Amniotic epithelial cell (primary cell): ENCODE measurements around the gene TAP1.
A peak's percentile ranks its signal among the peaks of the same experiment; 100 is the strongest.

Experiments used
- DNase-seq: peaks from one replicate; pipeline ENCODE4 v3.0.0-alpha.2; 2010; ENCODE audit warnings: low read depth

The TAP1 gene

DNA sequence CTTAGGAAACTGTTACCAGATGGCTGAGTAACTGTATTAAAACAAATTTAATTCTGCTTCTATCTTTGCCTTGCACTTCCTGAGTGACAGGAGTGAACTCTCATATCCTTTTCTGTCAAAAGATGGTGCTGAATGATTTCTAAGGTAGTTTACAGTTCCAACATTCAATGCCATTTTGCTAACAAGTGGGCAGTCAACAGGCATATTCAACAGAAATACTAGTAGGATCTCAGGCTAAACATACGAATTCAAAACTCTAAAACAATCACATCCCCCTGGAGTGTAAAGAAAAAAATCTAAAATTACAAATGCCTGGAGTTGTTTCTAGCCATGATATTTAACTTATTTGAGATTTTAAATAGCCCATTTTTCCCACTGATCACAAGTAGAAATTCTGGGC is 7.2 kb upstream of the TAP1 start:
- no peak for DNase-seq

DNA sequence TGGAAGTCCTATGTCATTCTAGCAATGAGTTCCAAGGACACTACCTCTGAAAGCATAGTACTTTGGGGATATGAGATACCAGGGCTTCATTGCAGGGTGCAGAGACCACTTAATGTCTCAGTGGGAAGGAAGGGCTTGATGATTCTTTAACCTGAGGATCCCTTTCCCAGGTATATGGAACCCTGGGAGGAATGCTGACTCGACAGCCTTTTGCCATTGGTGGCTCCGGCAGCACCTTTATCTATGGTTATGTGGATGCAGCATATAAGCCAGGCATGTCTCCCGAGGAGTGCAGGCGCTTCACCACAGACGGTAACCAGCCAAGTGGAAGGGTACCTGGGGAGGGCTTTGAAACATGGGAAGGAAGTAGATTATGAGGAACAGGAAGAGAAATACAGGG is 4.7 kb upstream of the TAP1 start:
- no peak for DNase-seq

DNA sequence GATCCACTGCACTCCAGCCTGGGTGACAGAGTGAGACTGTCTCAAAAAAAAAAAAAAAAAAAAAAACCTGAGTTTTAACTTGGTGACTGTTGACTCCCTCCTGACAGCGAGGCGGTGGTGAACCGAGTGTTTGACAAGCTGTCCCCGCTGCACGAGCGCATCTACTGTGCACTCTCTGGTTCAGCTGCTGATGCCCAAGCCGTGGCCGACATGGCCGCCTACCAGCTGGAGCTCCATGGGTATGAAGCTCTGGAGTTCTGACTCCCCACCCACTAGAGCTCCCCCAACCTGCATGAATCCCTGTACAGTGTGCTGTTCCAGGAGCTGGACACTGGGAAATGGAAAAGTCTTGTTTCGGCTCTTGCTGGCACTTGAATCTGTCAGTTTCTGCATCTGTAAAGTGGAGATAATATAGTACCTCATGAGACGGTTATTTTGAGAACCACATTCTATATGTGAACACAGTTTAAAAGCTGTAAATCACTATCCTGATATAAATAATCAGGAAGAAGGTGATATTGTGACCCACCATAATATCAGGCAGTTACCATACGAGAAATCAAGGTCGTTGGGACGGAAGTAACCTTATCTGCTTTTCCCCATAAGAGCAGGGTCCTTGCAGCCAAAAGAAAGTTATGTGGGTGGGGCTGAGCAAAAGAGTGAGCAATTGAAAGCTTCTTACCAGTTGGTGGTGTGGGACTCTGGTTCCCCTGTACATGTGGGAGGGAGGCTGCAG is 3.8 kb upstream of the TAP1 start:
- DNase-seq = no peak

DNA sequence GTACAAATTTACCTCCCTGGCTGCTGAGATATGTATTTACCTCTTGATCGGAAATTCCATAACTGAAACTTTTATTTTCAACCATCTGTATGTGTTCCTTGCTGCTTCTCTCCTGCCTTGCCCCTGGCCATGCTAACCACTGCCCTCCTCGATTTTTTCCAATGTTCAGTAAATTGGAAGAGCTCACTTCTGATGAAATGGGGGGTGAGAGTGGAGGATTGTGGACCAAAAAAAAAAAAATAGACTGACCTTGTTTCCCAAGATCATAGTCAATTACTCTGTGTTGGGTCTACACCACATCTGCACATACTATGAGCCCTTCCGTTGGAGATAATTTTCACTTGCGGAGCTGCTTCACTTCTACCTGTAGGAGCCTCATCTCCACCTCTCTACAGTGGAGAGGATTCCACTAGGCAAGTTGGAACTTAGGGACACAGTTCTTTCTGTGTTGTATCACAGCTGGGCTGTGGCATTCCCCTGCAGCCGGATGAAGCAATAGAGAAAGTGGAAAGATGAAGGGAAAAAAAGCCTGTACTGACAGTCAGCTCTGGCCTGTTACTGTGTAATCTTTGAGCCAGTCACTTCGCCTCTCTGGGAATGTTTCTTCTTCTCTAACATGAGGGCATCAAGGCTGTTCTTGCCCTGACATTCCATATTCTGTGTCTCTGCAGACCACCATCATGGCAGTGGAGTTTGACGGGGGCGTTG is 2.1 kb upstream of the TAP1 start:
- no peak for DNase-seq

DNA sequence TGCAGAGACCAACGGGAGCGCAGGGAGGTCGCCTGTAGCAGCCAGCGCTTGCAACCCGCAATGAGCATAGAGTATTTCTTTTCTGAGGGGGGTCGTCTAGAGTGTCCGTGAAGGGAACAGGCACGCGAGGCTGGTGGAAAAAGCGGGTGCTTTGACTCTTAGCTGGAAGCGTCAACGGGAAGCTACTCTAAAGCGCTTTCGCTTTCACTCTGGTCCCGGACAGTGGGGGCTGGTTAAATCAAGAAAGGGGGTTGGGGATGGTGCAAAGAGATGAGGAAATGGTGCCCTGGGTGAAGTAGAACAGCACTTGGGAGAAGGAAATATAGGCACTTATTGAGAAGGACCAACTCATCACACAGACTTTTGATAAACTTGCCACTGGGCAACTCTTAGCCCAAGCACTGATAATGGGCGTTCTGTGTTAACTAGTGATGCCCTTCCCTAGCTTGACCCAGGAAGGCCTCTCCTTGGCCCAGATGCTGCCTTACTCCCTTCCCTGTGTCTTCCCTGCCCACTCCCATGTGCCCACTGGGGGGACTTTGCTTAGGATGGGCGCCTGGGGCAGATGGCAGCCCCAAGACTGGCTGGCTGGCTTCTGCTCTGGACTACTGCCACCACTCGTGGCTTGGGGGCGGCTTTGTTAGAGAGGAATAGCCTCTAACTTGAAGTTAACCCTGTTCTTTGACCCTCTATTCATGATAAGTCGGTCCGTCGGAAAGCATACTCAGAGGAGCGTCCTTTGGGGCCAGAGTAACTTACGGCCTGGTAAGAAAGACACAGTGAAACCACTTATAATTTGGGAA is 1.1 kb upstream of the TAP1 start:
- peak; percentile 31 for DNase-seq

DNA sequence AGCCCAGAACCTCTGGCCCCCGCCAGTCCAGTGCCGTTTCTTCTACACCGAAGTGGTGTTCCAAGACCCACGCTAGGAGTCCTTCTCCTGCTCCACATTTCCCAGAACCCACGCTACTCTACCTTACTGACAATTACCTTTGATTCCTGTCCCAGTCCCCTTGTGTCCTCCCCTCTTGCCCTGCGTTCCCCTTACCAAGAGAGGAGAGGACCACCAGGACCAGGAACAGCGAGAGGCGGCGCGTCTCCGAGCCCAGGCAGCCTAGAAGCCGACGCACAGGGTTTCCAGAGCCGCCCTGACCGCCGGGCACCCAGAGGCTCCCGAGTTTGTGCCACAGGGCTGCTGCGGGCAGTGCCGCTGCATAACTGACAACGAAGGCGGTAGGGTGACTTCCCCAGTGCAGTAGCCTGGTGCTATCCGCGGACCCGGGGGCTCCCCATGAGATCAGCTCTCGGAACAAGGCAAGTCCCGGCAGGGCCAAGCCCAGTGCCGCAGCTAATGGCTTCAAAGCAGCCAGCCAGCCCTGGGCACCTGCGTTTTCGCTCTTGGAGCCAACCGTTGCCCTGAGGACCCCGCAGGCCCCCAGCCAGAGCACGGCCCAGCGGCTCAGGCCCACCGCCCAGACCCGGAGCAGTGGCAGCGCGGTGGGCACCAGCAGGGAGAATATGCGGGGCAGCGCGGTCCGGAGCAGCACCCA is 512 bp downstream of the TAP1 start:
- peak; percentile 24 for DNase-seq

DNA sequence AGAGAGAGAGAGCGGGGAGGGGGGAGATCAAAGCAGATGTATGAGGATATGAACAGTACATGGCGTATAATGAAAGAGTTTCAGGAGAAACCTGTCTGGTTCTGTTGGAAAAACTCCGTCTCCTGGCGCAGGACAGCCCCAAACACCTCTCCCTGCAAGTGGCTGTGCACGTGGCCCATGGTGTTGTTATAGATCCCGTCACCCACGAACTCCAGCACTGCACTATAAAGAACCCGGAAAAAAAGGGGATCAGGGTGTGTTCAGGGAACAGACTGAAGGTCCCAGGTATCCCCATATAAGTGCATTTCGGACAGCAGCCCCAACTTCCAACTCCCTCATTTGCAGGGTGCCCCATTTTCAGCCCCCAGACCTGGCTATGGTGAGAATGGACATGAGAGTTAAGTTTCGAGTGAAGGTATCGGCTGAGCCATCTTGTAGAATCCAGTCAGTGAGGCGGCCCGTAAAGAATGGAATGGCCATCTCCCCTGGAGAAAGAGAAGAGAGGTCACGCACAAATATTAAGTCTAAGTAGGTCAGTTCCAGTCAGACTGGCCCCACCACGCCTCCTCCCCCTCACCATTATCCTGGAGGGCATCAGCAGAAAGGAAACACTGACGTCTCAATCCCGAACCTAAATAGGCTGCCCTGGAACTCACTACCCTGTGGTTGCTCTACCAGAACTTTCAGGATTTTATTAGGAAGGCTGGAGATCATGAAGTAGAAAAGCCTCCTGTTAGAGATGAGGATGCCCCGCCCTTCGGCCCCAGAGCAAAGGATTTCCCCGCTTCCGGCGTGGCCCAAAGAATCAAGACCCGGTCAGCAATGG is 1.3 kb downstream of the TAP1 start:
- no peak for DNase-seq

DNA sequence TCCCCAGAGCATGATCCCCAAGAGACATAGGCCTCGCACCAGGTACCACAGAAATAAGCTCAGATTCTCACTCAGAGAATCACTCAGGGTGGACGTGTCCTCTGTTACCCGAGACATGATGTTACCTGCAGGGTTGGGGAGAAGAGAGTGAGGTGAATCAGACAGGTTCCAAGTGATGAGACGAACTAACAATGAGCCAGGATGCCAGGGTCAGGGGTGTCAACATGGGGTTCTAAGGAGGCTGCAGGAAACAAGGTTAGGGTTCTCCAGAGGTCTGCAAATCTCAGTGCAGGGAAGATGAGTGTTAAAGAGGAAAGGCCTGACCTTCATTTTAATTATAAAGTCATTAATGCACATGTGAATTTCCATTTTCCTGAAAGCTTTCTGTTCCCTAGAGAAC is 2.5 kb downstream of the TAP1 start:
- no peak for DNase-seq

DNA sequence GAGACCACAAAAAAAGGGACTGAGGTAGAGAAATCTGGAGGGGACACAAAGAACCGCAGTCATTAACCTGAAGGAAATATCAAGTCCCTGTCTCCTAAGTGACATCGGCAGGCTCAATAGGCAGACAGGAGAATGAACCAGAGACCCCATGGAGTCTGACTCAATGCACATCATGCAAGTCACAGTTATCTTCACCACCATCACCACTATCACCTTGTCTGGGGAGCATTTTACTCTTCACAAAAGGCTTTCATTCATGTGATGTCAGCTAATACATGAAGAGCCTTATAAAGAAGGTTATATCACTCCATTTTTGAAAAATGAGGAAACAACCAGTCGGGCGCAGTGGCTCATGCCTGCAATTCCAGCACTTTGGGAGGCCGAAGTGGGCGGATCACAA is 4.4 kb downstream of the TAP1 start:
- no peak for DNase-seq

DNA sequence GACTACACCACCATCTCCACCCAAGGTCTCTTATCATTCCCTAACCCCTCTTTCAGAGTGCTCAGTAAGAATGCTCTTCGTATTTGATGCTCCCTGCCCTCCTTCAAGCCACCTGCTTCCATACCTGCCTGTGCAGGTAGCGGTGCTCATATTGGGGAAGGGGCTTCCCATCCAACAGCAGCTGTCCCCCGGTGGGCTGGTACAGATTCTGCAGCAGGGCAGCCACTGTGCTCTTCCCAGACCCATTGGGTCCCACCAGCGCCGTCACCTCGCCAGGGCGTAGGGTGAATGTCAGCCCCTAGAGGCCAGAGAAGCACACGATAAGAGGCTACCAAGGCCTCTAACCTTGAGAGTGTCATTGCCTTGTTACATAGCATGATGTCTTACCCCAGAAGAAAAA is 5.7 kb downstream of the TAP1 start:
- DNase-seq = no peak

DNA sequence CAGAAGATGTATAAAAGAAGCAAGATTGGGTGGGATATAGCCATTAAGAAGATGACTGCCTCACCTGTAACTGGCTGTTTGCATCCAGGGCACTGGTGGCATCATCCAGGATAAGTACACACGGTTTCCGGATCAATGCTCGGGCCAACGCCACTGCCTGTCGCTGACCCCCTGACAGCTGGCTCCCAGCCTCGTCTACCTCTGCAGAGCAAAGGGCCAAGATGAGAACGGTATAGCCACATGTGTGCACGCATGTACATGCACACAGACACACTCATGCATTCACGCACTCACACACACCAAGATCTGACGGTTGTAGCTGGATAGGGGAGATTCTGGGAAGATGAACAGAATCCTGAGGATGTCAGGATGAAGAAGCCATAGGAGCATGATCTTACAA is 6.5 kb downstream of the TAP1 start:
- DNase-seq = no peak

DNA sequence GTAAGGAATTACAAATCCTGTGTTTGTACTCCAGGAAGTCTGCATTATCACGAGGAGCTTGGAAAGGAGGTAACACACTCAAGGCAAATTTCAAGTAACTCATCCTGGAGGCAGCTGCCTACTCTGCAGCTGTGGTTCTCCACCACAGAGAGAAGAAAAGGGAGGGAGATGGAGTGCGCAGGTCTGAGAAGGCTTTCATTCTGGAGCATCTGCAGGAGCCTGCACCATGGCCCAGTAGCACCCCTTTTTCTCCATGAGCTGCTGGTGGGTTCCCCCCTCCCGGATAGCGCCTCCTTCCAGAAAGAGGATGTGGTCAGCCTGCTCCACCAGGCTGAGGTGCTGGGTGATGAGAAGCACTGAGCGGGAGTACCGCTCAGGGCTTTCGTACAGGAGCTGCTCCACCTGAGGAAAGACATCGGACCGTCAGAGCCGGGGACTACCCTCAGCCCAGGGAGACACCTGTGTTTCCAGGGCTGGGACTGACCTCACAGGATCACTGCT is 8.1 kb downstream of the TAP1 start:
- no peak for DNase-seq

DNA sequence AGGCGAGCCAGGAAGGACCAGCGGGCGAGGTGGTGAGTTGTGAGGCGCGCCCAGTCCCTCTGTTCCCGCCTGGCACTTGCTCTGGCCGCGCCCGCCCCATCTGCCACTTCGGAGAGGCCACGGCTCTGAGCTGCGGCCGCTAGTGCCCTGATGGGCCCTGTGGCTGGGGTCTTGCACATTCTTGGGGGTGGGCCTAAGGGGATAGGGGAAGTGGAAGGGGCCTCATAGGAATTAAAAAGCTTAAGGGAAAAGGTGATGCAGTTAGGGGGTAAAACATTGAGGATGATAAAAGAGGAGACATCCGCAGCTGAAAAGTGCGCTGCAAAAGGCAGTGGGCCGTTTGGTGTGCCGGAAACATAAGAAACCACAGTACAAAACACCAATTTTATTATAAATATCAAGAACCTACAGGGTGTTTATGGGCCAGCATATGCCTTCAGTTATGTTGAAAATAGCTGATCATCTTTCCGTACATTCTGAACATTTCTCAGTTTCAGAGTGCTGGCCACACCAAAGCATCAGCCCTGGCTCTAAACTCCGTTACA is 8.6 kb downstream of the TAP1 start:
- DNase-seq = no peak

DNA sequence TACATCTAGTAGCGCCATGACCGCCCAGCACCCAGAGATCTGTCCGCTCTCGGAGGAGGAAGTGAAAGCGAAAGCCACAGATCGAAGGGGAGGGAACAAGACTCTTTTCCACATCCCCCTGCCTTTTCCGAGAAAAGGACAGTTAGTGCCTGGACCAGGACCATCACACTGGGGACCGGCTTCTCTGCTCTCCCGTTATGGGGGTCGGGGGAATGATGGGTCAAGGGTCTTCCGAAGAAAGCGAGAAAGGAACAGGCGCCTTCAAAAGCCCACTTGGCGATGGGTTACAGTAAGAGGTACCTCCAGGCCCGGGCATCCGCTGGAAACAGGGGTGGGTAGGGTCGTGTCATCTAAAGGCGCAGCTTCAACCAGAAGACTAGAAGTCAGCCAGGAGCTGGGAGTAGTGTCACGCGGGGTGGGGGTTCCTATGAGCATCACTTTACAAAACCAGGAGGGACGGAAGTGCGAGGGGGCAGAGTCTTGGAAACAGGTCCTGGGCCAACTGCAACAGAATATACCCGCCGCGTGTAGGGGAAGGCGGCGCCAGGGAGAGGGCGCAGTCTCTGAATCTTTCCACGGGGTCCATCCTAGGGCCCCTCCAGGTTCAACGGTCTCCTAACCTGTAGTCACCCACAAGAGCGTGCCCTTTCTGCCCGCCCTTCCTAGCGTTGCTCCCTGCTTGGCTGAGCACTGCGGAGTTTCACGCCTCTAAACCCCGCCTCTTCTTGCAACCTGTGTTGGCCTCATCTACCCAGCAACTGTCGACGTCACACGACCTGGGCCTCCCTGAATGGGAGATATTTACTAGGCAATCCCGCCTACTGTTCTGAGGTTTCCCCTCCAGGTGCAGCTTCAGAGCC is 9.3 kb downstream of the TAP1 start, which contains the start of gene PSMB8:
Gene PSMB8 (minus strand): TSS at position 69 of the 860 bp plus-strand sequence. CDS start 51 bp downstream, at position 18.
- peak; percentile 93 for DNase-seq

DNA sequence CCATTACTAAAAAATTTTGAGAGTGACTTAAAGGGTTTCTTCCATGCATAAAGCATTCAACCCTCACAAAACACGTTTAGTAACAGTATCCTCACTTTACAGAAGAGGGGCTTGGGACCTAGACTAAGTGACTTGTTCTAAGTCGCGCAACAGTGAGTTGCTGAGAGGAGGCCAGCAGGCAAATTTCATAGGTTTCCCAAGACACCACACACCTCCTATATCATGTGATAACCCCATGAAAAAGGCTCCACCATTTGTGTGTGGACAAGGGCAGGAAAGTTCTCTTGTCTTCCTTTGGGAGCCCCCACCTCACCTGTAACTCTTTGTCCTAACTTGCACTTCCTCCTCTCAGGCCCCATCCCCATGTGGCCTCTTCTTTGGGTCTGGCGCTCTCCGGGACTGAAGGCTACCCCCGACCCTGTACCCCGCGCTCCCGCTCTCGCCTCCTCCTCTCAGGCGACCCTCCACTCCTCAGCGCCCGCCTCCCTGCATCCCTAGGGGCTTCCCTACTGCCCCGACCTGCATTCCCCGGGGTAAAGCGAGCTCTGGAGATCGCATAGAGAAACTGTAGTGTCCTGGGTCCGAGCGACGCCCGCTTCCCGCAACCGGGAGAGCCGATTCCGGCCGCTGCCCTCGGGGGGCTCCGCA is 10.0 kb downstream of the TAP1 start:
- peak; percentile 21 for DNase-seq

DNA sequence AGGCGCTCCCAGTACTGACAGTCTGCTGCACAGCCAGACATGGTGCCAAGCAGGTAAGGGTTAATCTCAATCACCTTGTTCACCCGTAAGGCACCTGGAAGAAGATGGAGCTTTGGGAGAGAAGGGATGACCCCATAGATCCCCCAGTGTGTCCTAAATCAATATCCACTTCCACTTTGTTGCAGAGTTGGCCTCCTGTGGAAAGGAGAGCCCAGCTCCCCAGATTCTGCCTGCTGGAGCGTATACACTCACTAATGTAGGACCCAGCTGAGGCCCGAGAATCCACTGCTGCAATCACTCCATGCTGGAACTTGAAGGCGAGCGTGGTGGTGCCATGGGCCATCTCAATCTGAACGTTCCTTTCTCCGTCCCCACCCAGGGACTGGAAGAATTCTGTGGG is 10.8 kb downstream of the TAP1 start:
- DNase-seq = no peak

DNA sequence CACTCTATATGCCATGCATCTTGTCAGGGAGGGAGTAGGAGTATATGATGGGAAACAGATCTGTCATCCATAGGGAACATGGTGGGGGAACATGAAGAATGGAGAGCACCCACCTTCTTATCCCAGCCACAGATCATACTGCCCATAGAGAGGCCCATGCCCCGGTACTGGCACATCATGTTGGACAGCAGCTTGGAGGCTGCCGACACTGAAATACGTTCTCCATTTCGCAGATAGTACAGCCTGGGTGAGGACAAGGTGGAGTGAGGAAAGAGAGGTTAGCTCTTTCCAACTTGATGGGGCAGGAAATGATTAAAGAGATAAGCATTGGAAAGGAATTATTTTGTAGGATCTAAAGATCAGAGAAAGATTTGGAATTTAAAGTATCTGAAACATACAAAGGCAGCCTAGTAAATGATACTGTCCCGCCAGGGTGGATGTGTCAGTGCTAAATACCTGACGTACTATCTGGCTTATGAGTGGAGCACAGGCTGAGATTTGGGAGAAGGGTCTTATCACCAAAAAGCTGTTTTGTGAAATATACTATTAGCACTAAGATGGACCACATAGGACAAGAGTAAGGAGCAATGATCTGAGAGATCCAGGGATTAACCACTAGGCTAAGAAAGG is 11.4 kb downstream of the TAP1 start:
- DNase-seq = no peak

DNA sequence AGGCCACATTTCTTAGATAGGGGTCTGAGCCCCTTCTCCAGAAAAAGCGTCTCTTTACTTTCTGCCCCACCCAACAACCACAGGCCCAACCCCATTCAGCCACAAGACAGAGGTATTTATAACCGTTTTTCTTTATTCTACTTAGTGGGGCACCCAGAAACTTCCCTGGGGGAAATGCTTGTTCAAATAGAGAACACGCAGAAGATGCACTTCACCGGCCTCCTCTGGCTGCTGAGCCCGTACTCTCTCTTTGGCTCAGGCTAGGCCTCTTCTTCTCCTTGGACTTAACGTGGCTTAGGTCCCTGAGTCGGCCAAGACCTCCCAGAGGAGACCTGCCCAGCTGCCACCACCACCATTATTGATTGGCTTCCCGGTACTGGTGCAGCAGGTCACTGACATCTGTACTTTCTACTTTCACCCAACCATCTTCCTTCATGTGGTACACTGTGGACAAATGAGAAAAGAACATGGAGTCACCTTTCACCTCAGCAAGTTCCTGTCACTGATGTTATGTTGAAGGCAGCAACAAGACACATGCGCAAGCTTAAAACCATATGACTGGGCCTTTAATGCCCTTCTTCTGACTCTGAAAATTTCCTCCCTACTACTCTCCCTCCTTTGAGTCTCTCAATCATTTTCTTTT is 12.8 kb downstream of the TAP1 start:
- no peak for DNase-seq
